K562 (cell line): ENCODE results near the gene CRY2.

ENCODE experiments used
- POLR2AphosphoS5 ChIP-seq: IDR thresholded peaks from 2 replicates; pipeline ENCODE4 v1.6.1; 2011; ENCODE audit warnings: mild to moderate bottlenecking, low read depth, low read length, moderate library complexity; ENCODE audit not compliant: control insufficient read depth, insufficient read depth
- SIX5 ChIP-seq, 2 experiments: IDR thresholded peaks; 2 replicates each; pipeline ENCODE4 v1.6.1; 2011; ENCODE audit warnings: low read length in 2 of 2, borderline replicate concordance in 1 of 2, low read depth in 1 of 2, mild to moderate bottlenecking in 1 of 2, moderate library complexity in 1 of 2; ENCODE audit not compliant: insufficient read depth in 1 of 2
- ZNF696 ChIP-seq: fragments of 250-450 bp; sonication (Bioruptor Pico); conservative IDR thresholded peaks from 2 replicates; pipeline ENCODE4 v1.4.0; 2020; ENCODE audit warnings: mild to moderate bottlenecking, moderate library complexity
- TF ChIP-seq, protein P1 (sequence below), 3 experiments: IDR thresholded peaks in 2 of 3; conservative IDR thresholded peaks in 1 of 3; 2 replicates each; pipeline ENCODE4 v1.5.1; 2011 to 2012; ENCODE audit warnings: low read length in 3 of 3, mild to moderate bottlenecking in 3 of 3, control low read depth in 2 of 3, improper control_type of control experiment in 1 of 3, inconsistent platforms in 1 of 3, low read depth in 1 of 3, mixed read lengths in 1 of 3, moderate library complexity in 1 of 3; ENCODE audit not compliant: insufficient read depth in 2 of 3

DNA sequence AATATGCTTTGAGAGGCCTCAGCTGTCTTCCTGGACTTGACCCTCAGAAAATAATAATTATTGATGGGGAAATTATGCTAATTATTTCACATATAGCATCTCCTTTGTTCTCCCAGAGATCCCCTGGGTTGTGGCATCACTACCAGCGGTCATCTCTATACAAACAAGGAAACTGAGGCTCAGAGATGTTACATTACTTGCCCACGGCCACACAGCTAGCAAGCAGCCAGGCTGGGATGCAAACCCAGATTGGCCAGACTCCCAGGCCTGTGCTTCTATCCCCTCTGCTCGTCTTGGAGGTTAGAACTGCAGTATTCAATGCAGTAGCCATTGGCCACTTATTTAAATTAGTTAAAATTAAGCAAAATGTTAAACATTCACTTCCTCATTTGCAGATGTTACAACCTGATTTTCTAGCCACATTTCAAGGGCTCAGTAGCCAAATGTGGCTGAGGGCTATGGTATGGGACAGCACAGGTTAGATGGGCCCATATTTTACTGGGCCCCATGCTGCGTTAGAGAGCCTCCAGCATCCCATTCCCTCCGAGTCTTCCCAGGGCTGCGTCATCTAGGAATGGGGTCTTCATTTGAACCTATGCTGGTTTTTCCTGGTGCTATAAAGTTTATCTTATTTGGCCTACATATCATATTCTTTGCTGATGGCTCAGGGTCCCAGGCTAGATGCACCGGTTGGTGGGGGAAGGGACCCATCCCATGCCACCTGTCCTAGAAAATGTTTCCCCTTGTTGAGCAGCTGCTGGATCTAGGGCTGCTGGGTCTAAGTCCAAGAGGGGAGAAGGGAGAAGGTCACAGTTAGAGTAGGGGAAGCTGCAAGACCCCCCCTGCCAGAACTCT is 40.1 kb upstream of the CRY2 start:
- TF ChIP-seq ZNF696 (CRISPR knock-in tag) (no peak), SIX5 (IDR thresholded peaks at IDR 0.05; ENCODE audit: borderline replicate concordance in 1 of 2, insufficient read depth in 1 of 2, low read depth in 1 of 2, low read length in 2 of 2) (no peak), POLR2AphosphoS5 (no peak)
- TF ChIP-seq, protein P1, sequence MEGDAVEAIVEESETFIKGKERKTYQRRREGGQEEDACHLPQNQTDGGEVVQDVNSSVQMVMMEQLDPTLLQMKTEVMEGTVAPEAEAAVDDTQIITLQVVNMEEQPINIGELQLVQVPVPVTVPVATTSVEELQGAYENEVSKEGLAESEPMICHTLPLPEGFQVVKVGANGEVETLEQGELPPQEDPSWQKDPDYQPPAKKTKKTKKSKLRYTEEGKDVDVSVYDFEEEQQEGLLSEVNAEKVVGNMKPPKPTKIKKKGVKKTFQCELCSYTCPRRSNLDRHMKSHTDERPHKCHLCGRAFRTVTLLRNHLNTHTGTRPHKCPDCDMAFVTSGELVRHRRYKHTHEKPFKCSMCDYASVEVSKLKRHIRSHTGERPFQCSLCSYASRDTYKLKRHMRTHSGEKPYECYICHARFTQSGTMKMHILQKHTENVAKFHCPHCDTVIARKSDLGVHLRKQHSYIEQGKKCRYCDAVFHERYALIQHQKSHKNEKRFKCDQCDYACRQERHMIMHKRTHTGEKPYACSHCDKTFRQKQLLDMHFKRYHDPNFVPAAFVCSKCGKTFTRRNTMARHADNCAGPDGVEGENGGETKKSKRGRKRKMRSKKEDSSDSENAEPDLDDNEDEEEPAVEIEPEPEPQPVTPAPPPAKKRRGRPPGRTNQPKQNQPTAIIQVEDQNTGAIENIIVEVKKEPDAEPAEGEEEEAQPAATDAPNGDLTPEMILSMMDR (IDR thresholded peaks at IDR 0.05 in 2 of 3, conservative IDR thresholded peaks at IDR 0.05 in 1 of 3; ENCODE audit: insufficient read depth in 2 of 3, low read depth in 1 of 3, low read length in 3 of 3): no peak
